ENCODE data around the gene GRAMD1B.

The GRAMD1B gene

DNA sequence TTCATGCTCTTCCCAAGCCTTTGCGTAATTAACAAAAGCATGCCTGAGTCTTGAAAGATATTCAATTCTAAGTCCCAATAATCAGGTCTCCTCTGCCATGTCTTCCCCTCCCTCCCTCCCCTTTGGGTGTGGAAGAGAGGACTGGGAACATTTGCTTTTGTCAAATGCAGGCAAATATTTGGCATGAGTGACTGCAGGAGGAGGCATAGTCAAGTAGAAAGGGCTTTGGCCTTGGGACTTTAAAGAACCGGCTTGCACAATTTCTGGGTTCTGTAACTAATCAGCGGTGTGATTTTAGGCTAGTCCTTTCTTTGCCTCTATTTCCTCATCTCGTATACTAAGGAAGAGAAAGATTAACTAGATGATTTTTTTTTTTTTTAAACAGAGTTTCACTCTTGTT is 164.9 kb downstream of the GRAMD1B start:
- TF ChIP-seq EZH2 (IDR thresholded peaks at IDR 0.05; ENCODE audit: borderline replicate concordance, low read depth, low read length, severe bottlenecking), result no peak
- TF ChIP-seq, protein P1, sequence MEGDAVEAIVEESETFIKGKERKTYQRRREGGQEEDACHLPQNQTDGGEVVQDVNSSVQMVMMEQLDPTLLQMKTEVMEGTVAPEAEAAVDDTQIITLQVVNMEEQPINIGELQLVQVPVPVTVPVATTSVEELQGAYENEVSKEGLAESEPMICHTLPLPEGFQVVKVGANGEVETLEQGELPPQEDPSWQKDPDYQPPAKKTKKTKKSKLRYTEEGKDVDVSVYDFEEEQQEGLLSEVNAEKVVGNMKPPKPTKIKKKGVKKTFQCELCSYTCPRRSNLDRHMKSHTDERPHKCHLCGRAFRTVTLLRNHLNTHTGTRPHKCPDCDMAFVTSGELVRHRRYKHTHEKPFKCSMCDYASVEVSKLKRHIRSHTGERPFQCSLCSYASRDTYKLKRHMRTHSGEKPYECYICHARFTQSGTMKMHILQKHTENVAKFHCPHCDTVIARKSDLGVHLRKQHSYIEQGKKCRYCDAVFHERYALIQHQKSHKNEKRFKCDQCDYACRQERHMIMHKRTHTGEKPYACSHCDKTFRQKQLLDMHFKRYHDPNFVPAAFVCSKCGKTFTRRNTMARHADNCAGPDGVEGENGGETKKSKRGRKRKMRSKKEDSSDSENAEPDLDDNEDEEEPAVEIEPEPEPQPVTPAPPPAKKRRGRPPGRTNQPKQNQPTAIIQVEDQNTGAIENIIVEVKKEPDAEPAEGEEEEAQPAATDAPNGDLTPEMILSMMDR (IDR thresholded peaks at IDR 0.05; ENCODE audit: borderline replicate concordance, extremely low read depth, low read length, poor library complexity, severe bottlenecking), result no peak
- H3K27me3 ChIP-seq (ENCODE audit: insufficient read depth, low read length, poor library complexity), result no peaks in the 10 kb centered on the region
- no peaks in the 10 kb centered on the region for H3K79me2 ChIP-seq (ENCODE audit: insufficient read depth, low read length)
- no peak overlapping the region for H3K4me3 ChIP-seq (ENCODE audit: low read depth in 1 of 2, low read length in 2 of 2)
- no peak for DNase-seq
- no peak for ATAC-seq (ENCODE audit: insufficient read depth, low read depth)
- H3K36me3 ChIP-seq (ENCODE audit: insufficient read depth, low read length), result peaks cover 22% of the 10 kb centered on the region
- no peaks in the 10 kb centered on the region for H3K4me1 ChIP-seq (ENCODE audit: insufficient read depth, low read length)
- H3K9me3 ChIP-seq (ENCODE audit: insufficient read depth, low read length, severe bottlenecking), result no peaks in the 10 kb centered on the region
- no peak overlapping the region for H3K9ac ChIP-seq (ENCODE audit: low read depth, low read length)
- no peaks in the 10 kb centered on the region; the same call in 1 of the 2 replicates for H4K20me1 ChIP-seq (ENCODE audit: insufficient read depth, low read length)
- no peak overlapping the region for H2AFZ ChIP-seq (ENCODE audit: low read depth, low read length)
- H3K27ac ChIP-seq (ENCODE audit: low read length), result no peak overlapping the region
- H3K4me2 ChIP-seq (ENCODE audit: insufficient read depth, low read length), result no peak overlapping the region

DNA sequence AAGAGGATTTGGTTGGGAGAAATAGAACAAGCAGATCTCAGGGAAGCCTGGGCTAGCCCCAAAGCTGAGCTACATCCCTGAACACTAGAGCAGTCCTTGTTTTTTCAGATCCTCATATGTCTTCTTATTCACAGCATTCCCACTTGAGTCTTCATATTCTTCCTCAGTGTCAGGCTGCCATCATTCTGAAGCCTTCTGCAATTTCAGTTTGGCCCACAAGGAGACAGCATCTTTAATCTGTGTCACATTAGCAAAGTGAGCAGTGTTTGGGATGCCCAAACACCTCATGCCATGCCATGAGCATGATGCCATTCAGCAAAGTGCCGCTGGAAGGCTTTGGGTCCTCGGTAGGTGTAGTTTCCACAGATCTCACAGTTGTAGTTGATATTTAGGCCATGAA is 167.8 kb downstream of the GRAMD1B start:
- ATAC-seq (ENCODE audit: insufficient read depth, low read depth) (no peak), DNase-seq (no peak)
- H3K36me3 ChIP-seq (ENCODE audit: insufficient read depth, low read length), result peaks cover 35% of the 10 kb centered on the region
- no peaks in the 10 kb centered on the region for H3K79me2 ChIP-seq (ENCODE audit: insufficient read depth, low read length)
- no peak overlapping the region for H3K4me2 ChIP-seq (ENCODE audit: insufficient read depth, low read length)
- H3K4me3 ChIP-seq (ENCODE audit: low read depth in 1 of 2, low read length in 2 of 2), result no peak overlapping the region
- no peaks in the 10 kb centered on the region for H3K4me1 ChIP-seq (ENCODE audit: insufficient read depth, low read length)
- H3K9ac ChIP-seq (ENCODE audit: low read depth, low read length), result no peak overlapping the region
- H4K20me1 ChIP-seq (ENCODE audit: insufficient read depth, low read length), result no peaks in the 10 kb centered on the region
- TF ChIP-seq, protein P1 (IDR thresholded peaks at IDR 0.05; ENCODE audit: borderline replicate concordance, extremely low read depth, low read length, poor library complexity, severe bottlenecking), result peak; percentile 14
- TF ChIP-seq EZH2 (IDR thresholded peaks at IDR 0.05; ENCODE audit: borderline replicate concordance, low read depth, low read length, severe bottlenecking), result no peak
- H3K9me3 ChIP-seq (ENCODE audit: insufficient read depth, low read length, severe bottlenecking), result no peaks in the 10 kb centered on the region
- no peak overlapping the region for H3K27ac ChIP-seq (ENCODE audit: low read length)
- H3K27me3 ChIP-seq (ENCODE audit: insufficient read depth, low read length, poor library complexity), result no peaks in the 10 kb centered on the region
- no peak overlapping the region for H2AFZ ChIP-seq (ENCODE audit: low read depth, low read length)

DNA sequence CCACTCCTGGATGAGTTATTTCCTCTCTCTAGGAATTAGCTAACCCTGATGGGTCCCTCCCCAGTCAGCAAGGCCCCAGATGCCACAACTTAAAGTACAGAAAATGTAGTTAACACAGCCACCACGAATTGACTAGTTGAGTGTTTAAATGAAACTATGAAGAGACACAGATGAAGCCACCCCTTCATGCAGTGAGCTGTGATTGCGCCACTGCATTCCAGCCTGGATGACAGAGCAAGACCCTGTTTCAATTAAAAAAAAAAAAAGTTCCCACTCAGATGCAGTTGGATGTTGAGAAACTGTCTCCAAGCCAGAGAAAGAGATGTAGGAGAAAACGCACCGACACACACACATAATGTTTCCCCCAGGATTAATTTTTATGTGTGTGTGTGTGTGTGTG is 171.1 kb downstream of the GRAMD1B start:
- Histone ChIP-seq H4K20me1 (ENCODE audit: insufficient read depth, low read length) (no peaks in the 10 kb centered on the region), H3K36me3 (ENCODE audit: insufficient read depth, low read length) (peaks cover 50% of the 10 kb centered on the region), H3K4me2 (ENCODE audit: insufficient read depth, low read length) (no peak overlapping the region), H3K9me3 (ENCODE audit: insufficient read depth, low read length, severe bottlenecking) (no peaks in the 10 kb centered on the region), H3K27ac (ENCODE audit: low read length) (no peak overlapping the region), H3K4me3 (ENCODE audit: low read depth in 1 of 2, low read length in 2 of 2) (no peak overlapping the region), H3K27me3 (ENCODE audit: insufficient read depth, low read length, poor library complexity) (no peaks in the 10 kb centered on the region), H2AFZ (ENCODE audit: low read depth, low read length) (no peak overlapping the region), H3K79me2 (ENCODE audit: insufficient read depth, low read length) (no peaks in the 10 kb centered on the region), H3K4me1 (ENCODE audit: insufficient read depth, low read length) (no peaks in the 10 kb centered on the region), H3K9ac (ENCODE audit: low read depth, low read length) (no peak overlapping the region)
- no peak for DNase-seq
- ATAC-seq (ENCODE audit: insufficient read depth, low read depth), result no peak
- TF ChIP-seq EZH2 (IDR thresholded peaks at IDR 0.05; ENCODE audit: borderline replicate concordance, low read depth, low read length, severe bottlenecking), result no peak
- TF ChIP-seq, protein P1 (IDR thresholded peaks at IDR 0.05; ENCODE audit: borderline replicate concordance, extremely low read depth, low read length, poor library complexity, severe bottlenecking), result no peak

DNA sequence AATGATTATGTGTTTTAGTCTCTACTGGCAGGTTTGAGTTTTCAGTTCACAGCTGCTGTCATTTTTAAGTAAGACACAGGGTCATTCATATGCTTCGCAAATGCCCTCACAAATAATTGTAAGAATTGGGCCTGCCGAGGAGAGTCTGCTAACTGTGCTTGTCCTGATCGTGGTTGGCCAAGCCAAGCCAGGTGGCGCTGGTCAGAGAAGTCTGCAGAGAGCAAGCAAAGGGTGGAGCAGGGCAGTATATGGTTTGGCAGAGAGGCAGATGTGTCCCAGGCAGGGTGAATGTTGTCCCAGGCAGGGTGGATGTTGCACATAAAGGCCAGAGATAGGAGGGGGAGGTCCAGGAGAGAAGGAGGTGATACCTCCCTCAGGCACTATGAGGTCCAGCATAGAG is 171.7 kb downstream of the GRAMD1B start:
- Histone ChIP-seq H3K27ac (ENCODE audit: low read length) (no peak overlapping the region), H3K4me3 (ENCODE audit: low read depth in 1 of 2, low read length in 2 of 2) (no peak overlapping the region), H3K27me3 (ENCODE audit: insufficient read depth, low read length, poor library complexity) (no peaks in the 10 kb centered on the region), H4K20me1 (ENCODE audit: insufficient read depth, low read length) (no peaks in the 10 kb centered on the region), H3K79me2 (ENCODE audit: insufficient read depth, low read length) (no peaks in the 10 kb centered on the region), H3K9ac (ENCODE audit: low read depth, low read length) (no peak overlapping the region), H3K36me3 (ENCODE audit: insufficient read depth, low read length) (peaks cover 50% of the 10 kb centered on the region), H3K4me1 (ENCODE audit: insufficient read depth, low read length) (no peaks in the 10 kb centered on the region), H3K4me2 (ENCODE audit: insufficient read depth, low read length) (no peak overlapping the region), H3K9me3 (ENCODE audit: insufficient read depth, low read length, severe bottlenecking) (no peaks in the 10 kb centered on the region), H2AFZ (ENCODE audit: low read depth, low read length) (no peak overlapping the region)
- DNase-seq (no peak), ATAC-seq (ENCODE audit: insufficient read depth, low read depth) (no peak)
- TF ChIP-seq, protein P1 (IDR thresholded peaks at IDR 0.05; ENCODE audit: borderline replicate concordance, extremely low read depth, low read length, poor library complexity, severe bottlenecking), result no peak
- TF ChIP-seq EZH2 (IDR thresholded peaks at IDR 0.05; ENCODE audit: borderline replicate concordance, low read depth, low read length, severe bottlenecking), result no peak
